ENCODE measurements around the gene PLPPR1. TPM values are rescaled to one million over a fixed set of nuclear protein-coding genes. Genes with fewer than 3 reads are reported as not detected.

PLPPR1 gene
- total and polyA plus RNA-seq, 2 of the 13 experiments (the other 11 are each of a cell fraction or from before 2014, with no cell fraction given), result 16.0 to 84.7 TPM

DNA sequence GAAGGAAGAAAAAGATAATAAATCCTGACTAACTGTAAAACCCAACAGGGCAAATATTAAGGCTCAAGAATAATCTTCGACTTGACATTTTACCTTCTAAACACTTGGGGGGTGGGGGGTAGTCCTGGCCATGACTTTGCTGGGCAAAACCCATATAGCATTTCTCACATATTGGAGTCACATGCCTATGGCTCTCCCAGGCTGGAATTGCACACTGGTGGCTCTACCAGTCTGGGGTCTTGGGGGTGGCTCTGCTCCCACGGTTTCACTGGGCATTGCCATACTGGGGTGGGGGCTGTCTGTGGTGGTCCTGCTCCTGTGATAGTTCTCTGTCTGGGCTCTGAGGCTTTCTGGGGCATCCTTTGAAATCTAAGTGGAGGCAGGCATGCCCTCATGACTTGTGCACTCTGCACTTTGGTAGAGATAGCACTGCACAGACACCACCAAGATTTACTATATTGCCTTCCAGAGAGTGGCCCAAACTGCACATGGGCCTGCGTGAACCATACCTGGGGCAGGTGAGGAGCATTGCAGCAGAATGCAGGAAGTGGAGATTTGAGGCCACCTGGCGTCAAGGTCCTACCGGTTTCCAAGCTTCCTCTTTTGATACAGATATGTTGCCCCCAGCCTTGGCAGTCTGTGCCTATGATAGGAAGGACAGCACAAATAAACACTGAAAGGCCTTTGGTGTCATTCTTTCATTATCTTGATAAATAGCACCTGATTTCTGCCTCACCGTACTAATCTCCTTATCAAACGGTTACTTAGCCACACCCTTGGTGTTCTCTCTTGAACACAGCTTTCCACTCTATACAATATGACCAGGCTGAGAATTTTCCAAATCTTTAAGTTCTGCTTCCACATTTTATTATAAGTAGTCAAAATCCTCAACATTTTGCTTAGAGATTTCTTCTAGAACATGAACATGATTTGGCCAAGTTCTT lies 326.5 kb downstream of the PLPPR1 start (continued):
- 0 out of 2 replicates have a peak, but pooled peaks have one; percentile 49 for TF ChIP-seq ZMYM2 (CRISPR knock-in tag; IDR thresholded peaks at IDR 0.05)
- 0 out of 2 replicates have a peak, but pooled peaks have one; percentile 61 for TF ChIP-seq FLYWCH1 (CRISPR knock-in tag; IDR thresholded peaks at IDR 0.05)
- no peak for TF ChIP-seq RXRB (CRISPR knock-in tag; IDR thresholded peaks at IDR 0.05; ENCODE audit: borderline replicate concordance)
- TF ChIP-seq, protein P1, sequence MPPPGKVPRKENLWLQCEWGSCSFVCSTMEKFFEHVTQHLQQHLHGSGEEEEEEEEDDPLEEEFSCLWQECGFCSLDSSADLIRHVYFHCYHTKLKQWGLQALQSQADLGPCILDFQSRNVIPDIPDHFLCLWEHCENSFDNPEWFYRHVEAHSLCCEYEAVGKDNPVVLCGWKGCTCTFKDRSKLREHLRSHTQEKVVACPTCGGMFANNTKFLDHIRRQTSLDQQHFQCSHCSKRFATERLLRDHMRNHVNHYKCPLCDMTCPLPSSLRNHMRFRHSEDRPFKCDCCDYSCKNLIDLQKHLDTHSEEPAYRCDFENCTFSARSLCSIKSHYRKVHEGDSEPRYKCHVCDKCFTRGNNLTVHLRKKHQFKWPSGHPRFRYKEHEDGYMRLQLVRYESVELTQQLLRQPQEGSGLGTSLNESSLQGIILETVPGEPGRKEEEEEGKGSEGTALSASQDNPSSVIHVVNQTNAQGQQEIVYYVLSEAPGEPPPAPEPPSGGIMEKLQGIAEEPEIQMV (CRISPR knock-in tag; IDR thresholded peaks at IDR 0.05; ENCODE audit: low read depth), result 0 out of 2 replicates have a peak, but pooled peaks have one; percentile 23
- TF ChIP-seq ZNF468 (CRISPR knock-in tag; IDR thresholded peaks at IDR 0.05), result 0 out of 2 replicates have a peak, but pooled peaks have one; percentile 57
- TF ChIP-seq, protein P2, sequence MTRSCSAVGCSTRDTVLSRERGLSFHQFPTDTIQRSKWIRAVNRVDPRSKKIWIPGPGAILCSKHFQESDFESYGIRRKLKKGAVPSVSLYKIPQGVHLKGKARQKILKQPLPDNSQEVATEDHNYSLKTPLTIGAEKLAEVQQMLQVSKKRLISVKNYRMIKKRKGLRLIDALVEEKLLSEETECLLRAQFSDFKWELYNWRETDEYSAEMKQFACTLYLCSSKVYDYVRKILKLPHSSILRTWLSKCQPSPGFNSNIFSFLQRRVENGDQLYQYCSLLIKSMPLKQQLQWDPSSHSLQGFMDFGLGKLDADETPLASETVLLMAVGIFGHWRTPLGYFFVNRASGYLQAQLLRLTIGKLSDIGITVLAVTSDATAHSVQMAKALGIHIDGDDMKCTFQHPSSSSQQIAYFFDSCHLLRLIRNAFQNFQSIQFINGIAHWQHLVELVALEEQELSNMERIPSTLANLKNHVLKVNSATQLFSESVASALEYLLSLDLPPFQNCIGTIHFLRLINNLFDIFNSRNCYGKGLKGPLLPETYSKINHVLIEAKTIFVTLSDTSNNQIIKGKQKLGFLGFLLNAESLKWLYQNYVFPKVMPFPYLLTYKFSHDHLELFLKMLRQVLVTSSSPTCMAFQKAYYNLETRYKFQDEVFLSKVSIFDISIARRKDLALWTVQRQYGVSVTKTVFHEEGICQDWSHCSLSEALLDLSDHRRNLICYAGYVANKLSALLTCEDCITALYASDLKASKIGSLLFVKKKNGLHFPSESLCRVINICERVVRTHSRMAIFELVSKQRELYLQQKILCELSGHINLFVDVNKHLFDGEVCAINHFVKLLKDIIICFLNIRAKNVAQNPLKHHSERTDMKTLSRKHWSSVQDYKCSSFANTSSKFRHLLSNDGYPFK (CRISPR knock-in tag; IDR thresholded peaks at IDR 0.05; ENCODE audit: borderline replicate concordance), result peak; percentile 39; the same call in 1 of the 2 replicates
- peak; percentile 24; the same call in 1 of the 2 replicates for TF ChIP-seq TBX2 (CRISPR knock-in tag; IDR thresholded peaks at IDR 0.05; ENCODE audit: borderline replicate concordance)
- TF ChIP-seq, protein P3, sequence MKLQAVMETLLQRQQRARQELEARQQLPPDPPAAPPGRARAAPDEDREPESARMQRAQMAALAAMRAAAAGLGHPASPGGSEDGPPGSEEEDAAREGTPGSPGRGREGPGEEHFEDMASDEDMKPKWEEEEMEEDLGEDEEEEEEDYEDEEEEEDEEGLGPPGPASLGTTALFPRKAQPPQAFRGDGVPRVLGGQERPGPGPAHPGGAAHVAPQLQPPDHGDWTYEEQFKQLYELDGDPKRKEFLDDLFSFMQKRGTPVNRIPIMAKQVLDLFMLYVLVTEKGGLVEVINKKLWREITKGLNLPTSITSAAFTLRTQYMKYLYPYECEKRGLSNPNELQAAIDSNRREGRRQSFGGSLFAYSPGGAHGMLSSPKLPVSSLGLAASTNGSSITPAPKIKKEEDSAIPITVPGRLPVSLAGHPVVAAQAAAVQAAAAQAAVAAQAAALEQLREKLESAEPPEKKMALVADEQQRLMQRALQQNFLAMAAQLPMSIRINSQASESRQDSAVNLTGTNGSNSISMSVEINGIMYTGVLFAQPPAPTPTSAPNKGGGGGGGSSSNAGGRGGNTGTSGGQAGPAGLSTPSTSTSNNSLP (IDR thresholded peaks at IDR 0.05; ENCODE audit: low read depth, low read length), result no peak
- TF ChIP-seq PITX1 (CRISPR knock-in tag; IDR thresholded peaks at IDR 0.05), result peak; percentile 52; the same call in 1 of the 2 replicates
- no peak for TF ChIP-seq JUNB (CRISPR knock-in tag; IDR thresholded peaks at IDR 0.05; ENCODE audit: borderline replicate concordance)
- no peak for TF ChIP-seq THAP11 (CRISPR knock-in tag; IDR thresholded peaks at IDR 0.05)
- 0 out of 2 replicates have a peak, but pooled peaks have one; percentile 39 for TF ChIP-seq ZFY (CRISPR knock-in tag; IDR thresholded peaks at IDR 0.05)
- TF ChIP-seq GFI1 (CRISPR knock-in tag; IDR thresholded peaks at IDR 0.05; ENCODE audit: borderline replicate concordance), result peak; percentile 5; the same call in 1 of the 2 replicates
- no peak for TF ChIP-seq ZBTB3 (CRISPR knock-in tag; IDR thresholded peaks at IDR 0.05; ENCODE audit: borderline replicate concordance, low read depth)
- TF ChIP-seq ZFX (CRISPR knock-in tag; IDR thresholded peaks at IDR 0.05; ENCODE audit: low read depth), result no peak
- TF ChIP-seq, protein P4, sequence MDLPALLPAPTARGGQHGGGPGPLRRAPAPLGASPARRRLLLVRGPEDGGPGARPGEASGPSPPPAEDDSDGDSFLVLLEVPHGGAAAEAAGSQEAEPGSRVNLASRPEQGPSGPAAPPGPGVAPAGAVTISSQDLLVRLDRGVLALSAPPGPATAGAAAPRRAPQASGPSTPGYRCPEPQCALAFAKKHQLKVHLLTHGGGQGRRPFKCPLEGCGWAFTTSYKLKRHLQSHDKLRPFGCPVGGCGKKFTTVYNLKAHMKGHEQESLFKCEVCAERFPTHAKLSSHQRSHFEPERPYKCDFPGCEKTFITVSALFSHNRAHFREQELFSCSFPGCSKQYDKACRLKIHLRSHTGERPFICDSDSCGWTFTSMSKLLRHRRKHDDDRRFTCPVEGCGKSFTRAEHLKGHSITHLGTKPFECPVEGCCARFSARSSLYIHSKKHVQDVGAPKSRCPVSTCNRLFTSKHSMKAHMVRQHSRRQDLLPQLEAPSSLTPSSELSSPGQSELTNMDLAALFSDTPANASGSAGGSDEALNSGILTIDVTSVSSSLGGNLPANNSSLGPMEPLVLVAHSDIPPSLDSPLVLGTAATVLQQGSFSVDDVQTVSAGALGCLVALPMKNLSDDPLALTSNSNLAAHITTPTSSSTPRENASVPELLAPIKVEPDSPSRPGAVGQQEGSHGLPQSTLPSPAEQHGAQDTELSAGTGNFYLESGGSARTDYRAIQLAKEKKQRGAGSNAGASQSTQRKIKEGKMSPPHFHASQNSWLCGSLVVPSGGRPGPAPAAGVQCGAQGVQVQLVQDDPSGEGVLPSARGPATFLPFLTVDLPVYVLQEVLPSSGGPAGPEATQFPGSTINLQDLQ (CRISPR knock-in tag; IDR thresholded peaks at IDR 0.05), result no peak
- no peak for TF ChIP-seq GATA4 (IDR thresholded peaks at IDR 0.05; ENCODE audit: borderline replicate concordance, low read depth)
- 0 out of 2 replicates have a peak, but pooled peaks have one; percentile 5 for TF ChIP-seq GABPB1 (CRISPR knock-in tag; IDR thresholded peaks at IDR 0.05)
- TF ChIP-seq ZNF761 (CRISPR knock-in tag; conservative IDR thresholded peaks at IDR 0.05), result no peak; the same call in 1 of the 2 replicates
